ENCODE measurements around the gene SKIC2.

DNA sequence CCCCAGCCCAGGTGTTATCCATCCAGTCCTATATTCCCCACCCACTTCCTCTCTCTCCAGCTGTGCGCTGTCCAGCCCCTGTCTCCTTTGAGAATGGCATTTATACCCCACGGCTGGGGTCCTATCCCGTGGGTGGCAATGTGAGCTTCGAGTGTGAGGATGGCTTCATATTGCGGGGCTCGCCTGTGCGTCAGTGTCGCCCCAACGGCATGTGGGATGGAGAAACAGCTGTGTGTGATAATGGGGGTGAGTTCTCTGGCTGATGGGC is 30.4 kb upstream of the SKIC2 start:
- TF ChIP-seq, protein P1, sequence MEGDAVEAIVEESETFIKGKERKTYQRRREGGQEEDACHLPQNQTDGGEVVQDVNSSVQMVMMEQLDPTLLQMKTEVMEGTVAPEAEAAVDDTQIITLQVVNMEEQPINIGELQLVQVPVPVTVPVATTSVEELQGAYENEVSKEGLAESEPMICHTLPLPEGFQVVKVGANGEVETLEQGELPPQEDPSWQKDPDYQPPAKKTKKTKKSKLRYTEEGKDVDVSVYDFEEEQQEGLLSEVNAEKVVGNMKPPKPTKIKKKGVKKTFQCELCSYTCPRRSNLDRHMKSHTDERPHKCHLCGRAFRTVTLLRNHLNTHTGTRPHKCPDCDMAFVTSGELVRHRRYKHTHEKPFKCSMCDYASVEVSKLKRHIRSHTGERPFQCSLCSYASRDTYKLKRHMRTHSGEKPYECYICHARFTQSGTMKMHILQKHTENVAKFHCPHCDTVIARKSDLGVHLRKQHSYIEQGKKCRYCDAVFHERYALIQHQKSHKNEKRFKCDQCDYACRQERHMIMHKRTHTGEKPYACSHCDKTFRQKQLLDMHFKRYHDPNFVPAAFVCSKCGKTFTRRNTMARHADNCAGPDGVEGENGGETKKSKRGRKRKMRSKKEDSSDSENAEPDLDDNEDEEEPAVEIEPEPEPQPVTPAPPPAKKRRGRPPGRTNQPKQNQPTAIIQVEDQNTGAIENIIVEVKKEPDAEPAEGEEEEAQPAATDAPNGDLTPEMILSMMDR (IDR thresholded peaks at IDR 0.05) = no peak
- TF ChIP-seq JUN (CRISPR knock-in tag; IDR thresholded peaks at IDR 0.05) (no peak), GRHL2 (CRISPR knock-in tag; IDR thresholded peaks at IDR 0.05; ENCODE audit: insufficient replicate concordance, severe bottlenecking) (no peak), TEAD4 (CRISPR knock-in tag; IDR thresholded peaks at IDR 0.05) (no peak), CBFB (CRISPR knock-in tag; IDR thresholded peaks at IDR 0.05; ENCODE audit: low read depth) (no peak)
